Measurements from ENCODE around the gene IGHMBP2. TPM values are rescaled to one million over a fixed set of nuclear protein-coding genes. Genes with fewer than 3 reads are reported as not detected.

The IGHMBP2 gene
- total RNA-seq, 6 experiments from 2014 or later: 11.9 to 15.4 (median 14.1) TPM

DNA sequence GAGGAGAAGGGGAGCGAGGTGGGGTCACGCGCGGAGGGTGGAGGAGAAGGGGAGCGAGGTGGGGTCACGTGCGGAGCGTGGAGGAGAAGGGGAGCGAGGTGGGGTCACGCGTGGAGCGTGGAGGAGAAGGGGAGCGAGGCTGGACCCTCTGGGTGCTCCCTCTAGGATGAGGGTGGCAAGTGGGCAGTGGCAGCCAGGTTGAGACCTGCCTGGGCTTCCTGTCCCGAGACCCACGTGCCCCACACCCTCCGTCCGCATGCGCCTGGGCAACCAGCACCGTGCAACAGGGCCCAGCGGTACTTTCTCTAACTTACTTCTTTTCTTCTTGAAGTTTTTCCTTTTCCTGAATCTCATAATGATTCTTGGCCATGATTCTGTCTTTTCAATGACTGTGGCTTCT, 11.1 kb upstream of the IGHMBP2 start:
- TF ChIP-seq CTCF (IDR thresholded peaks at IDR 0.05): no peak
- peaks cover 23% of the 10 kb centered on the region for H3K4me1 Mint-ChIP-seq (ENCODE audit: low read depth)
- DNase-seq: no peak
- H3K27me3 Mint-ChIP-seq (ENCODE audit: insufficient read depth): peaks cover 4% of the 10 kb centered on the region
- H3K27ac Mint-ChIP-seq: no peak overlapping the region
- no peak overlapping the region for H3K4me3 Mint-ChIP-seq
- peaks cover 9% of the 10 kb centered on the region; the same call in 1 of the 2 replicates for H3K36me3 Mint-ChIP-seq (ENCODE audit: low read depth)
- H3K9me3 Mint-ChIP-seq: no peaks in the 10 kb centered on the region

GRCh38 chr11:68893282-68893681, 10.4 kb upstream of the IGHMBP2 start:
- Mint-ChIP-seq H3K36me3 (ENCODE audit: low read depth) (peaks cover 9% of the 10 kb centered on the region; the same call in 1 of the 2 replicates), H3K4me1 (ENCODE audit: low read depth) (peaks cover 23% of the 10 kb centered on the region), H3K9me3 (no peaks in the 10 kb centered on the region), H3K27ac (no peak overlapping the region), H3K27me3 (ENCODE audit: insufficient read depth) (peaks cover 4% of the 10 kb centered on the region), H3K4me3 (no peak overlapping the region)
- no peak for DNase-seq
- TF ChIP-seq CTCF (IDR thresholded peaks at IDR 0.05): no peak

DNA sequence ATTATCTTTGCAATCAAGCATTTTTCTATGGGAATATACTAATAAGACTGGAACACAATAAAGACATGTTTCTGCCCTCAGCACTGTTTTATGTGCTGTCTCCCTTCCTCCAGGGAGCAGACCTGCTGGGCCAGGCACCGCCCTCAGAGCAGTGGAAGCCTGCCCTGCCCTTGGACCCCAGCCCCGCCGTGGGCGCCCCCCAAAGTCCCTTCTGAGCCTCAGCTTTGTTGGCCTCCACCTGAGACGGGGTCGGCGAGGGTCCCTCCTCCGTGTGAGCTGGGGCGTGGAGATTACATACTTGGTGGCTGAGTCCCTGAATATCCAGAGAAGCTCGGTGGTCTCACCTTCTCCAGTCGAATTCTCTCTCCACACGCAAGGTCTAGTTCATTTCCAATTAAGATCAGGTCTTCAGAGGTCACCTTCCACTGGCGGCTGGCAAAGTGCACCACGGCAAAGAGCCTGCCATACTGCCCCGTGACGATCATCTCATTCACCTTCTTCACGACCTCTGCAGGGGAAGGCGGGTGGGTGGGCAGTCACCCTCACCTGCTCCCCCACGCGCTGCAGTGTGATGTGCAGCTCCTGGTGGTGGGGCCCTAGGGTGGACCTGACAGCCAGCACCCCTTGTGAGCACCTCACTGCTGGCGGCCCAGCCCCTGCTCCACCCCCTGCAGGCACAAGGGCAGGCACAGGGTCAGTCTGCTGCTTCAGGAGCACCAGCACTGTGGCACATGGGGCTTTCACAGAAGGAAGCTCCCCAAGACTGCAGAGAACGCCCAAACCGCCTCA, 7.3 kb upstream of the IGHMBP2 start:
- no peaks in the 10 kb centered on the region for H3K9me3 Mint-ChIP-seq
- no peak overlapping the region for H3K4me3 Mint-ChIP-seq
- no peaks in the 10 kb centered on the region; the same call in 1 of the 2 replicates for H3K27me3 Mint-ChIP-seq (ENCODE audit: insufficient read depth)
- H3K4me1 Mint-ChIP-seq (ENCODE audit: low read depth): peaks cover 3% of the 10 kb centered on the region
- no peak overlapping the region for H3K27ac Mint-ChIP-seq
- DNase-seq: no peak
- TF ChIP-seq CTCF (IDR thresholded peaks at IDR 0.05): no peak
- H3K36me3 Mint-ChIP-seq (ENCODE audit: low read depth): peaks cover 9% of the 10 kb centered on the region; the same call in 1 of the 2 replicates

- no peak for TF ChIP-seq CTCF (IDR thresholded peaks at IDR 0.05)
- Mint-ChIP-seq H3K27me3 (ENCODE audit: insufficient read depth) (no peaks in the 10 kb centered on the region; the same call in none of the 2 replicates), H3K36me3 (ENCODE audit: low read depth) (peaks cover 9% of the 10 kb centered on the region; the same call in 1 of the 2 replicates), H3K4me1 (ENCODE audit: low read depth) (peaks cover 10% of the 10 kb centered on the region), H3K9me3 (no peaks in the 10 kb centered on the region), H3K4me3 (no peak overlapping the region), H3K27ac (no peak overlapping the region)
- no peak for DNase-seq
These were observed 6.2 kb upstream of the IGHMBP2 start for GRCh38 chr11:68897441-68897840.

DNA sequence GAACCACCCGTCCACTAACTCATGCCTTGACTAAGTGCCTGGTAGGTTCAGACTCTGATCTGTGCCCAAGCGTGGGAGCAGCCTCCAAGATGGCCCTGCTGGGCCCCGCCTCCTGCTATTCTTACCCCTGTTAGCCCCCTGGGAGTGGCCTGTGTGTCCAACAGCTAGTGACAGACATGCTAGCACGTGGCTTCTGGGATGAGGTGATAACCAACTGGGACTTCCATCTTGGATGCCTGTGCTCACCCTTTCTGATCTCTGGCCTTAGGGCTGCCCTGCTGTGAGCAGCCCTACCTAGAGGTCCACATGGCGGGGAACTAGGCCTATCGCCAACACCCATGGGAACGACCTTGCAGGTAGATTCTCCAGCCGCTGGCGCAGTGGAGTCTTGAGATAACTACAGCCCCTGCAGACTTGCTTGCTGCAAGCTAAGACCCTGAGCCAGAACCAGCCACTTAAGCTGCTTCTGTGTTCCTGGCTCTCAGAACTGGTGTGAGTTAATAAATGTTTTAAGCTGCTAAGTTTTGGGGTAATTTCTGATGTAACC, 2.8 kb upstream of the IGHMBP2 start:
- Mint-ChIP-seq H3K36me3 (ENCODE audit: low read depth) (no peaks in the 10 kb centered on the region; the same call in none of the 2 replicates), H3K4me3 (no peak overlapping the region), H3K27ac (no peak overlapping the region), H3K27me3 (ENCODE audit: insufficient read depth) (peaks cover 3% of the 10 kb centered on the region), H3K9me3 (no peaks in the 10 kb centered on the region), H3K4me1 (ENCODE audit: low read depth) (peaks cover 32% of the 10 kb centered on the region)
- TF ChIP-seq CTCF (IDR thresholded peaks at IDR 0.05): no peak
- DNase-seq: no peak
